Left ventricle myocardium inferior (tissue), 1 donor: Measurements from ENCODE around the gene SYCP1. TPM values are rescaled to one million over a fixed set of nuclear protein-coding genes. Genes with fewer than 3 reads are reported as not detected.

Source experiments
- DNase-seq: peaks from one replicate; pipeline ENCODE4 v3.0.0-alpha.2; 2020
- H3K27ac ChIP-seq: fragments of 200-600 bp; replicated peaks from 2 replicates; pipeline ENCODE4 v1.8.0; 2021
- H3K27me3 ChIP-seq: fragments of 200-600 bp; 2 replicates; pipeline ENCODE4 v1.8.0; 2021; ENCODE audit warnings: low read depth
- H3K36me3 ChIP-seq: fragments of 200-600 bp; 2 replicates; pipeline ENCODE4 v1.8.0; 2021
- H3K4me1 ChIP-seq: fragments of 200-600 bp; 2 replicates; pipeline ENCODE4 v1.8.0; 2021
- H3K4me3 ChIP-seq: fragments of 200-600 bp; 2 replicates; pipeline ENCODE4 v1.8.0; 2021; ENCODE audit warnings: mild to moderate bottlenecking, moderate library complexity
- H3K9me3 ChIP-seq: fragments of 200-600 bp; replicated peaks from 2 replicates; pipeline ENCODE4 v1.8.0; 2021
- CTCF ChIP-seq: fragments of 200-600 bp; IDR thresholded peaks from 2 replicates; pipeline ENCODE4 v1.8.0; 2021; ENCODE audit warnings: antibody characterized with exemption, mild to moderate bottlenecking, borderline replicate concordance
- intact Hi-C: fragments of 100-400 bp; cut with micrococcal nuclease; formaldehyde crosslinking; loops from one replicate; pipeline ENCODE4 v1.11.0; 2022
- total RNA-seq: library from RNA; stranded (reverse); fragmentation: NEBNext Ultra II Directional; extraction: Animal tissue kit (Norgen Biotek cat#: 25700); gene quantifications from one replicate; pipeline ENCODE4 v1.2.1, GENCODE V29; 2021
- donor health status: DM: no; HTN: yes; CAD: no; lungs with severe emphysema.

Gene SYCP1
- total RNA-seq, 1 donor from 2014 or later, result not detected

DNA sequence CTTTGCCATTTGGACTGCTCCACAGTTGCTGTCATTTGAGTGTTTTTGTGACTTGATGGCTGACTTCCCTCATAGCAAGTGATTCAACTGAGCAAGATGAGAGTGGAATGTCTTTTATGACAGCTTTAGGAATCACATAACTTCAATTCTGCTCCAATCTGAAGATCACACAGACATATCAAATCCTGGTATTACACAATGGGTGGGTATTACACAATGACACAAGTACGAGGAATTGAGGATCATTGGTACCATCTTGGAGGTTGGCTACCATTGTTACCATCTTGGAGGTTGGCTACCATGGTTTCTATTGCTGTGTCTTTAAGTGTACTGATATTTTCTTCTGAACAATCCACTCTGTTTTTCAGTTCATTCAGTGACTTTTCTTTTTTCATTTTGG, 166.5 kb downstream of the SYCP1 start:
- Histone ChIP-seq H3K4me3 (no peak overlapping the region), H3K36me3 (no peaks in the 10 kb centered on the region), H3K4me1 (no peaks in the 10 kb centered on the region), H3K27ac (no peak overlapping the region), H3K9me3 (no peaks in the 10 kb centered on the region), H3K27me3 (no peaks in the 10 kb centered on the region)
- intact Hi-C loops, result no loop called here
- no peak for DNase-seq
- TF ChIP-seq CTCF, result no peak

DNA sequence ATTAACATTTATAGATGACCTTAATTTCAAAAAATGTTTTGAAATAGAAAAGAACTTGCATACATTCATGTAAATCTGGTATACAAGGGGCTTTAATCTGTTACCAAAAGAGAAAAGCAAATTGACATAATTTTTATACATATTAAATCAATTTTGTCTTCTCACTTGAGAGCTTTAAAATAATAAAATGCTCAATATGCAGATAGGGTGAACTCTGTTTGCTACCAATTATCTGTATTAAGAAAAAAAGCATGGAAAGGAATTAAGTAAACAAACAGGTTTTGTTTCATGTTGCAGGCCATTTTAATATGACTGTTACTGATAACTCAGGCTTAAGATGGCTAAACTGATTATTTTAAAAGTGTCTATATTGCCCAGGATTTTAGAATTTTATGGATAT, 168.9 kb downstream of the SYCP1 start:
- Histone ChIP-seq H3K27ac (no peak overlapping the region), H3K9me3 (no peaks in the 10 kb centered on the region), H3K27me3 (no peaks in the 10 kb centered on the region), H3K4me3 (no peak overlapping the region), H3K36me3 (no peaks in the 10 kb centered on the region), H3K4me1 (no peaks in the 10 kb centered on the region)
- intact Hi-C loops, result no loop called here
- no peak for TF ChIP-seq CTCF
- no peak for DNase-seq

- H3K27ac ChIP-seq, result no peak within 1 kb of the TSS
- no peaks in the 10 kb centered on the region for H3K4me1 ChIP-seq
- intact Hi-C loops, result no loop called here
- no peaks in the 10 kb centered on the region for H3K27me3 ChIP-seq
- no peak within 1 kb of the TSS for H3K4me3 ChIP-seq
- no peaks in the 10 kb centered on the region for H3K36me3 ChIP-seq
- H3K9me3 ChIP-seq, result no peaks in the 10 kb centered on the region
- DNase-seq, result no peak
- TF ChIP-seq CTCF, result no peak
These were observed 174.9 kb downstream of the SYCP1 start, which contains the start of gene TSHB for GRCh38 chr1:115029526-115029925. Gene TSHB (plus strand): TSS chr1:115029826. CDS start chr1:115033363, 3,537 bp downstream.

DNA sequence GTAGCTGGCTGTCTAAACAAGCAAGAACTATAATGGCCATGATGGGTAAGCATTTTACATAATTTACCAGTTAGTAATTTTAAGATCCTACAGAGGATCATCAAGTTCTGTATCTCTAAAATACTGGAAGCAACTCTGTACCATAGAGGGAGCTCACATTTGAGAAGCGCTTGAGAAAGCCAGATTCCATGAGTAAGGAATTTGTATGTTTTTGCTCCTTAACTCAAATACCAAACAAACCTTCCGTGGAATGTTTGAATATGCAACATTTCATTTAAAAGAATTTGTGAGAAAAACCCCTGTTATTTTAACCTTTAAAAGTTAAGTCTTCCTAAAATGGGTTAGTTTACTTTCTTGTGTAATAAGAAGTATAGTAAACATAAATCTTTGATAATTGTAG, 176.9 kb downstream of the SYCP1 start:
- no peak for DNase-seq
- Histone ChIP-seq H3K4me1 (no peaks in the 10 kb centered on the region), H3K36me3 (no peaks in the 10 kb centered on the region)

DNA sequence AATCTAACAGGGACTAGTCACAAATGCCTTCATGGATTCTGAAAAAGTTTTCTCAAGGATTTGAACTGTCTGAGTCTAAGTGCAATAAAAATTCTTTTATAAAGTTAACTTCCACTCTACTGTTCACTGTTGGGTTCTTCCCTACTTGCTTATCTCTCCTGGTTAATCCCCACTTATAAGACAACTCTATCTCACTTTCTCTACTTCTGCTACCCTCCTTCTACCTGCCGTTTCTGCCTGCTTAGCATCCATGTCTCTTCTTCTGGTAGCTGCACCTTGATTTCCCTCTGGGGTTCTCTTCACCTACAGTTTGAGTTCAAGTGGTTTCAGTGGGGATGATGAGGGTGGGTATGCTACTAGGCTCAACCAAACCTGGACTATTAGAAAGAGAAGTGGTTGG, 181.0 kb downstream of the SYCP1 start:
- H3K36me3 ChIP-seq, result no peaks in the 10 kb centered on the region
- no peaks in the 10 kb centered on the region for H3K9me3 ChIP-seq
- H3K4me1 ChIP-seq, result peaks cover 11% of the 10 kb centered on the region
- intact Hi-C loops, result no loop called here
- H3K27me3 ChIP-seq, result no peaks in the 10 kb centered on the region
- no peak overlapping the region for H3K4me3 ChIP-seq
- TF ChIP-seq CTCF, result no peak
- H3K27ac ChIP-seq, result no peak overlapping the region
- DNase-seq, result no peak

More for the DNA sequence above, 176.9 kb downstream of the SYCP1 start:
- no peaks in the 10 kb centered on the region for H3K27me3 ChIP-seq
- TF ChIP-seq CTCF, result no peak
- H3K9me3 ChIP-seq, result no peaks in the 10 kb centered on the region
- no peak overlapping the region for H3K4me3 ChIP-seq
- intact Hi-C loops, result no loop called here
- no peak overlapping the region for H3K27ac ChIP-seq
